Ishikawa (cell line): ENCODE data around the gene MYL6B.

ENCODE experiments used
- CREB1 ChIP-seq: IDR thresholded peaks from 2 replicates; pipeline ENCODE4 v1.6.1; 2012; ENCODE audit warnings: low read depth
- EGR1 ChIP-seq: IDR thresholded peaks from 2 replicates; pipeline ENCODE4 v1.6.1; 2012
- EP300 ChIP-seq: IDR thresholded peaks from 2 replicates; pipeline ENCODE4 v1.6.1; 2012; ENCODE audit warnings: borderline replicate concordance
- RAD21 ChIP-seq: IDR thresholded peaks from 2 replicates; pipeline ENCODE4 v1.6.1; 2012; ENCODE audit warnings: low read depth
- REST ChIP-seq: IDR thresholded peaks from 2 replicates; pipeline ENCODE4 v1.6.1; 2012; ENCODE audit warnings: low read depth, mild to moderate bottlenecking
- YY1 ChIP-seq: IDR thresholded peaks from 2 replicates; pipeline ENCODE4 v1.6.1; 2012; ENCODE audit warnings: low read depth

- TF ChIP-seq CREB1 = no peak
- no peak; the same call in none of the 2 replicates for TF ChIP-seq YY1
- TF ChIP-seq EGR1 = peak; percentile 54; the same call in 1 of the 2 replicates
- TF ChIP-seq EP300 = peak; percentile 31; the same call in 1 of the 2 replicates
- no peak for TF ChIP-seq REST
- peak; percentile 44 for TF ChIP-seq RAD21
These were observed 5.0 kb downstream of the MYL6B start for GRCh38 chr12:56157201-56158028.
